RWPE2 (cell line): ENCODE measurements around the gene SLC22A17.

Source experiments
- ATAC-seq: fragments of 200-7000 bp; cut with Tn5 transposase; 3 replicates; pipeline ENCODE4 v1.9.1; 2021; ENCODE audit warnings: low read depth
- DNase-seq: peaks from one replicate; pipeline ENCODE4 v3.0.0-alpha.2; 2020; ENCODE audit warnings: low spot score
- H3K27ac ChIP-seq: fragments of 450-650 bp; 2 replicates; pipeline ENCODE4 v1.5.1; 2017; ENCODE audit warnings: mild to moderate bottlenecking; ENCODE audit not compliant: poor library complexity, severe bottlenecking
- H3K27me3 ChIP-seq: fragments of 250-450 bp; sonication (Bioruptor Pico); 2 replicates; pipeline ENCODE4 v1.5.1; 2021; ENCODE audit warnings: mild to moderate bottlenecking, moderate library complexity; ENCODE audit not compliant: insufficient read depth, poor library complexity, severe bottlenecking
- H3K36me3 ChIP-seq: fragments of 250-450 bp; sonication (Bioruptor Pico); 2 replicates; pipeline ENCODE4 v1.5.1; 2020; ENCODE audit warnings: low read depth, mild to moderate bottlenecking, moderate library complexity
- H3K4me1 ChIP-seq: fragments of 250-450 bp; sonication (Bioruptor Pico); 2 replicates; pipeline ENCODE4 v1.5.1; 2021; ENCODE audit warnings: mild to moderate bottlenecking, moderate library complexity; ENCODE audit not compliant: insufficient read depth, poor library complexity, severe bottlenecking
- H3K4me3 ChIP-seq: fragments of 250-450 bp; sonication (Bioruptor Pico); 2 replicates; pipeline ENCODE4 v1.5.1; 2021; ENCODE audit warnings: mild to moderate bottlenecking, moderate library complexity; ENCODE audit not compliant: severe bottlenecking
- H3K9me3 ChIP-seq: fragments of 250-450 bp; sonication (Bioruptor Pico); 2 replicates; pipeline ENCODE4 v1.5.1; 2021; ENCODE audit warnings: mild to moderate bottlenecking, moderate library complexity; ENCODE audit not compliant: severe bottlenecking
- CTCF ChIP-seq: fragments of 450-650 bp; IDR thresholded peaks from one replicate; pipeline ENCODE4 v1.5.1; 2017; ENCODE audit warnings: mild to moderate bottlenecking, moderate library complexity; ENCODE audit not compliant: poor library complexity, severe bottlenecking

Gene SLC22A17

GRCh38 chr14:23378612-23379220 is 26.0 kb upstream of the SLC22A17 start:
- H3K27me3 ChIP-seq, result no peaks in the 10 kb centered on the region
- ATAC-seq (no peak), DNase-seq (no peak)
- H3K4me3 ChIP-seq, result no peak overlapping the region
- H3K4me1 ChIP-seq, result no peaks in the 10 kb centered on the region
- no peaks in the 10 kb centered on the region for H3K36me3 ChIP-seq
- H3K27ac ChIP-seq, result no peak overlapping the region
- no peaks in the 10 kb centered on the region for H3K9me3 ChIP-seq
- TF ChIP-seq CTCF, result no peak

GRCh38 chr14:23377573-23378563 is 25.2 kb upstream of the SLC22A17 start:
- Histone ChIP-seq H3K27me3 (no peaks in the 10 kb centered on the region), H3K4me3 (no peak overlapping the region), H3K9me3 (no peaks in the 10 kb centered on the region), H3K27ac (no peak overlapping the region), H3K4me1 (no peaks in the 10 kb centered on the region), H3K36me3 (no peaks in the 10 kb centered on the region)
- no peak for DNase-seq
- ATAC-seq, result no peak
- TF ChIP-seq CTCF, result no peak

- Histone ChIP-seq H3K36me3 (no peaks in the 10 kb centered on the region), H3K4me1 (no peaks in the 10 kb centered on the region), H3K27me3 (no peaks in the 10 kb centered on the region), H3K27ac (no peak overlapping the region), H3K9me3 (no peaks in the 10 kb centered on the region), H3K4me3 (no peak overlapping the region)
- DNase-seq (no peak), ATAC-seq (no peak)
- TF ChIP-seq CTCF, result no peak
These were observed 24.5 kb upstream of the SLC22A17 start for GRCh38 chr14:23377198-23377550.

- Histone ChIP-seq H3K27me3 (no peaks in the 10 kb centered on the region), H3K4me3 (no peak within 1 kb of the TSS), H3K27ac (no peak within 1 kb of the TSS), H3K4me1 (no peaks in the 10 kb centered on the region), H3K9me3 (no peaks in the 10 kb centered on the region), H3K36me3 (no peaks in the 10 kb centered on the region)
- ATAC-seq (no peak), DNase-seq (no peak)
- TF ChIP-seq CTCF, result no peak
These were observed 24.0 kb upstream of the SLC22A17 start, which contains the start of gene CMTM5 for GRCh38 chr14:23376482-23377197. Gene CMTM5 (plus strand): TSS chr14:23377046. CDS start chr14:23377252, 206 bp downstream.
